Panc1 (cell line): ENCODE data around the gene SYT17. TPM values are rescaled to one million over a fixed set of nuclear protein-coding genes. Genes with fewer than 3 reads are reported as not detected.
A peak's percentile ranks its signal among the peaks of the same experiment; 100 is the strongest.

Experiments used
- ATAC-seq: fragments of 200-7000 bp; cut with Tn5 transposase; 2 replicates; pipeline ENCODE4 v1.9.1; 2020; ENCODE audit warnings: mild to moderate bottlenecking, moderate library complexity
- BruUV-seq: library from RNA; stranded (reverse); fragments of 400-500 nt; replicated peaks from 2 replicates; lab custom pipeline; 2021; lab: Mats Ljungman, UMichigan
- CTCF ChIA-PET: fragments of 300-600 bp; sonication (Branson Sonifier 250); formaldehyde crosslinking; loops from one replicate; lab custom pipeline; 2022; ENCODE audit warnings: antibody characterized with exemption; lab: Charles Lee
- POLR2A ChIA-PET: fragments of 300-600 bp; sonication (Branson Sonifier 250); formaldehyde crosslinking; loops from one replicate; lab custom pipeline; 2022; ENCODE audit warnings: antibody characterized with exemption; lab: Charles Lee
- DNase-seq: peaks from one replicate; pipeline ENCODE4 v3.0.0-alpha.2; 2010; ENCODE audit warnings: low read depth, low spot score
- H3K27ac ChIP-seq: 2 replicates; pipeline ENCODE4 v1.5.1; 2011; ENCODE audit warnings: mild to moderate bottlenecking, low read length, inconsistent platforms
- H3K27me3 ChIP-seq: fragments of 200-500 bp; sonication (Bioruptor generic); 2 replicates; pipeline ENCODE4 v1.6.0; 2014; ENCODE audit warnings: low read length, inconsistent platforms; ENCODE audit not compliant: control insufficient read depth, insufficient read depth
- H3K36me3 ChIP-seq: fragments of 200-500 bp; sonication (Bioruptor generic); 2 replicates; pipeline ENCODE4 v1.5.1; 2014; ENCODE audit warnings: inconsistent platforms, mild to moderate bottlenecking, low read length, moderate library complexity; ENCODE audit not compliant: control insufficient read depth, insufficient read depth
- H3K4me1 ChIP-seq: 2 replicates; pipeline ENCODE4 v1.5.1; 2011; ENCODE audit warnings: inconsistent platforms, mild to moderate bottlenecking, low read length, moderate library complexity; ENCODE audit not compliant: control insufficient read depth, insufficient read depth
- H3K4me3 ChIP-seq, 2 experiments: 2 replicates each; pipeline ENCODE4 v1.5.1; 2011 to 2012; ENCODE audit warnings: low read depth in 2 of 2, low read length in 2 of 2, mild to moderate bottlenecking in 2 of 2, inconsistent platforms in 1 of 2, moderate library complexity in 1 of 2
- H3K9me3 ChIP-seq: fragments of 200-500 bp; sonication (Bioruptor generic); 2 replicates; pipeline ENCODE4 v1.5.1; 2014; ENCODE audit warnings: low read depth, mild to moderate bottlenecking, inconsistent platforms, low read length, moderate library complexity; ENCODE audit not compliant: control insufficient read depth, insufficient read depth
- POLR2AphosphoS5 ChIP-seq: IDR thresholded peaks from 2 replicates; pipeline ENCODE4 v1.6.1; 2012; ENCODE audit warnings: mild to moderate bottlenecking, low read depth, low read length, moderate library complexity
- SIN3A ChIP-seq: IDR thresholded peaks from 2 replicates; pipeline ENCODE4 v1.6.1; 2012; ENCODE audit warnings: low read depth, mild to moderate bottlenecking, low read length, moderate library complexity, borderline replicate concordance; ENCODE audit not compliant: insufficient read depth
- TCF7L2 ChIP-seq: IDR thresholded peaks from 2 replicates; pipeline ENCODE4 v1.6.1; 2011; ENCODE audit warnings: mild to moderate bottlenecking, low read depth, low read length, inconsistent platforms
- in situ Hi-C: cut with HindIII; loops from 2 replicates; pipeline ENCODE4 v1.10.0; 2016; ENCODE audit warnings: low sequenced_read_pairs, low pct_unique_long_range_greater_than_20kb
- intact Hi-C: fragments of 100-400 bp; cut with micrococcal nuclease; formaldehyde crosslinking; loops from one replicate; pipeline ENCODE4 v1.10.0; 2022; ENCODE audit not compliant: unreplicated experiment
- total RNA-seq: library from RNA; stranded (reverse); gene quantifications from one replicate; pipeline ENCODE4 v1.2.1, GENCODE V29; 2021; ENCODE audit not compliant: unreplicated experiment
- TF ChIP-seq, protein P1 (sequence below): fragments of 450-650 bp; IDR thresholded peaks from 2 replicates; pipeline ENCODE4 v1.5.1; 2017; ENCODE audit warnings: mild to moderate bottlenecking
- TF ChIP-seq, protein P2 (sequence below), 2 experiments: IDR thresholded peaks; 2 replicates each; pipeline ENCODE4 v1.6.1; 2011 to 2012; ENCODE audit warnings: low read depth in 2 of 2, control low read depth in 1 of 2, low read length in 1 of 2, mild to moderate bottlenecking in 1 of 2, moderate library complexity in 1 of 2; ENCODE audit not compliant: insufficient read depth in 1 of 2

SYT17 gene
- total RNA-seq, 1 experiment from 2014 or later: 5.4 TPM

DNA sequence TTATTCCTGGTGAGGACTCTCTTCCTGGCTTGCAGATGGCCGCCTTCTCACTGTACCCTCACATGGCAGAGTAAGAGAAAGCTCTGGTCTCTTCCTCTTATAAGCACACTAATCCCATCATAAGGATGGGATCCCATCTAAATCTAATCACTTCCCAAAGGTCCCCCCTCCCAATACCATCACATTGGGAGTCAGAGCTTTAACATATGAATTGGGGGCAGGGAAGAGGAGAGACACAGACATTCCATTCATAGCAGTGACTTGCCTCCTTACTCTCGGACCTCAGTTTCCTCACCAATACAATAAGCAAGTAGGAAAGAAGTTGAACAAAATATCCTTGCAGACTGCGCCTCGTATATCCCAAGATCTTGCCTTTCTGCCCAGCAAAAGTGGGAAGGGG, 119.2 kb downstream of the SYT17 start:
- H3K36me3 ChIP-seq: no peaks in the 10 kb centered on the region
- no peak overlapping the region for H3K27ac ChIP-seq
- no peak for DNase-seq
- BruUV-seq: no TSS peak
- ChIA-PET CTCF (interaction anchor here (0.7 kb wide), 1 partner anchor 20 kb away, joined by 3 read pairs; no protein-coding TSS in a partner anchor), POLR2A (no interaction called here)
- TF ChIP-seq SIN3A (no peak), POLR2AphosphoS5 (no peak)
- TF ChIP-seq, protein P1, sequence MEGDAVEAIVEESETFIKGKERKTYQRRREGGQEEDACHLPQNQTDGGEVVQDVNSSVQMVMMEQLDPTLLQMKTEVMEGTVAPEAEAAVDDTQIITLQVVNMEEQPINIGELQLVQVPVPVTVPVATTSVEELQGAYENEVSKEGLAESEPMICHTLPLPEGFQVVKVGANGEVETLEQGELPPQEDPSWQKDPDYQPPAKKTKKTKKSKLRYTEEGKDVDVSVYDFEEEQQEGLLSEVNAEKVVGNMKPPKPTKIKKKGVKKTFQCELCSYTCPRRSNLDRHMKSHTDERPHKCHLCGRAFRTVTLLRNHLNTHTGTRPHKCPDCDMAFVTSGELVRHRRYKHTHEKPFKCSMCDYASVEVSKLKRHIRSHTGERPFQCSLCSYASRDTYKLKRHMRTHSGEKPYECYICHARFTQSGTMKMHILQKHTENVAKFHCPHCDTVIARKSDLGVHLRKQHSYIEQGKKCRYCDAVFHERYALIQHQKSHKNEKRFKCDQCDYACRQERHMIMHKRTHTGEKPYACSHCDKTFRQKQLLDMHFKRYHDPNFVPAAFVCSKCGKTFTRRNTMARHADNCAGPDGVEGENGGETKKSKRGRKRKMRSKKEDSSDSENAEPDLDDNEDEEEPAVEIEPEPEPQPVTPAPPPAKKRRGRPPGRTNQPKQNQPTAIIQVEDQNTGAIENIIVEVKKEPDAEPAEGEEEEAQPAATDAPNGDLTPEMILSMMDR: 0 out of 2 replicates have a peak, but pooled peaks have one; percentile 10
- TF ChIP-seq, protein P2, sequence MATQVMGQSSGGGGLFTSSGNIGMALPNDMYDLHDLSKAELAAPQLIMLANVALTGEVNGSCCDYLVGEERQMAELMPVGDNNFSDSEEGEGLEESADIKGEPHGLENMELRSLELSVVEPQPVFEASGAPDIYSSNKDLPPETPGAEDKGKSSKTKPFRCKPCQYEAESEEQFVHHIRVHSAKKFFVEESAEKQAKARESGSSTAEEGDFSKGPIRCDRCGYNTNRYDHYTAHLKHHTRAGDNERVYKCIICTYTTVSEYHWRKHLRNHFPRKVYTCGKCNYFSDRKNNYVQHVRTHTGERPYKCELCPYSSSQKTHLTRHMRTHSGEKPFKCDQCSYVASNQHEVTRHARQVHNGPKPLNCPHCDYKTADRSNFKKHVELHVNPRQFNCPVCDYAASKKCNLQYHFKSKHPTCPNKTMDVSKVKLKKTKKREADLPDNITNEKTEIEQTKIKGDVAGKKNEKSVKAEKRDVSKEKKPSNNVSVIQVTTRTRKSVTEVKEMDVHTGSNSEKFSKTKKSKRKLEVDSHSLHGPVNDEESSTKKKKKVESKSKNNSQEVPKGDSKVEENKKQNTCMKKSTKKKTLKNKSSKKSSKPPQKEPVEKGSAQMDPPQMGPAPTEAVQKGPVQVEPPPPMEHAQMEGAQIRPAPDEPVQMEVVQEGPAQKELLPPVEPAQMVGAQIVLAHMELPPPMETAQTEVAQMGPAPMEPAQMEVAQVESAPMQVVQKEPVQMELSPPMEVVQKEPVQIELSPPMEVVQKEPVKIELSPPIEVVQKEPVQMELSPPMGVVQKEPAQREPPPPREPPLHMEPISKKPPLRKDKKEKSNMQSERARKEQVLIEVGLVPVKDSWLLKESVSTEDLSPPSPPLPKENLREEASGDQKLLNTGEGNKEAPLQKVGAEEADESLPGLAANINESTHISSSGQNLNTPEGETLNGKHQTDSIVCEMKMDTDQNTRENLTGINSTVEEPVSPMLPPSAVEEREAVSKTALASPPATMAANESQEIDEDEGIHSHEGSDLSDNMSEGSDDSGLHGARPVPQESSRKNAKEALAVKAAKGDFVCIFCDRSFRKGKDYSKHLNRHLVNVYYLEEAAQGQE (IDR thresholded peaks at IDR 0.05; ENCODE audit: insufficient read depth in 1 of 2, low read depth in 2 of 2, low read length in 1 of 2): no peak
- in situ Hi-C loops (no loop called here), intact Hi-C loops (no loop called here)
- no peak overlapping the region for H3K4me3 ChIP-seq
- H3K4me1 ChIP-seq: no peaks in the 10 kb centered on the region
- H3K9me3 ChIP-seq: no peaks in the 10 kb centered on the region
- ATAC-seq: no peak
- peaks cover 2% of the 10 kb centered on the region; the same call in 1 of the 2 replicates for H3K27me3 ChIP-seq

DNA sequence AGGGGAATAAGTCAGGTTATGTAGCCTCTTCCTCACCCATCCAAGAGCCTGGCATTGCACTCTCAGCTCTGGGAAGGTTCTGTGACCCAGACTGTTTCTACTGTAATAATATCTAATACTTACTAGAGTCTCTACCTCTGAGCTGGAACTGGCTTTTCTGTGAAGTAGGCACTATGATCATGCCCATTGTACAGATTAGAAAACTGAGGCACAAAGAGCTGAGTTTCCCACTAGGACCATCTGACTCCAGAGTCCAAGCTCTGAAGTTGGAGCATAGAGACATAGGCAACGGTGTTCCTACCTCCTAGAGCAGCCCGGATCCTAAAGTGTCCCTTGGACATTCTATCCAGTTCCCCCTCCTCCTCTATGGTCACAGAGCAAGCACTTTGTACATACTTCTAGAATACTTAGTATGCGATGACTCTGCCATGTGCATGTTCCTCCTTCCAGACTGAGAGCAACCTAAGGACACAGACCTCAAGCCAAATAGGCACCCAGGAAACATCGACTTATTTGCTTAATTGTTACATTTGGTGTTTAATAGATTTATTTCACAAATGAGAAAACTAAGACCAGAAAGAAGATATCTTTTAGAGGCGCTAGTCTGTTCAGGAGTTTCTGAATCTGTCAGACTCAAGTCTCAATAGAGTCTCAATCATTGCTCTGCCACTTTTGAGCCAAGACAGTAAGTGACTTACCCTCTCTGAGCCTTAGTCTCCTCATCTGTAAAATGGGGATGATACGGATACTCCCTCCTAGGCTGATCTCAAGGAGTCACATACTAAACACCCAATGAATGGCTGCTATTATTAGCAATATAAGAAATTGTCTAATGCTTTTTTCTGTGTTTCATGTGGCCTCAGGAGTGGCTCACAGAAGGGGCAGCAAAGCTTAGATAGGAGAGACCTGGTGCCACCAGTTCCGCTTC, 121.1 kb downstream of the SYT17 start:
- ATAC-seq (no peak), DNase-seq (no peak)
- H3K4me3 ChIP-seq: no peak overlapping the region
- no TSS peak for BruUV-seq
- ChIA-PET POLR2A (no interaction called here), CTCF (no interaction called here)
- in situ Hi-C loops: no loop called here
- intact Hi-C loops: no loop called here
- no peaks in the 10 kb centered on the region for H3K4me1 ChIP-seq
- no peaks in the 10 kb centered on the region for H3K36me3 ChIP-seq
- peaks cover 9% of the 10 kb centered on the region; the same call in 1 of the 2 replicates for H3K27me3 ChIP-seq
- no peak for TF ChIP-seq TCF7L2
- H3K27ac ChIP-seq: no peak overlapping the region
- no peaks in the 10 kb centered on the region for H3K9me3 ChIP-seq
